Measurements from ENCODE around the gene LRP5.
A peak's percentile ranks its signal among the peaks of the same experiment; 100 is the strongest.
"Not testable (repeated sequence)": the region's sequence is repeated elsewhere in the genome, so short reads cannot be mapped to it uniquely, and the experiment has no call there.

The LRP5 gene

DNA sequence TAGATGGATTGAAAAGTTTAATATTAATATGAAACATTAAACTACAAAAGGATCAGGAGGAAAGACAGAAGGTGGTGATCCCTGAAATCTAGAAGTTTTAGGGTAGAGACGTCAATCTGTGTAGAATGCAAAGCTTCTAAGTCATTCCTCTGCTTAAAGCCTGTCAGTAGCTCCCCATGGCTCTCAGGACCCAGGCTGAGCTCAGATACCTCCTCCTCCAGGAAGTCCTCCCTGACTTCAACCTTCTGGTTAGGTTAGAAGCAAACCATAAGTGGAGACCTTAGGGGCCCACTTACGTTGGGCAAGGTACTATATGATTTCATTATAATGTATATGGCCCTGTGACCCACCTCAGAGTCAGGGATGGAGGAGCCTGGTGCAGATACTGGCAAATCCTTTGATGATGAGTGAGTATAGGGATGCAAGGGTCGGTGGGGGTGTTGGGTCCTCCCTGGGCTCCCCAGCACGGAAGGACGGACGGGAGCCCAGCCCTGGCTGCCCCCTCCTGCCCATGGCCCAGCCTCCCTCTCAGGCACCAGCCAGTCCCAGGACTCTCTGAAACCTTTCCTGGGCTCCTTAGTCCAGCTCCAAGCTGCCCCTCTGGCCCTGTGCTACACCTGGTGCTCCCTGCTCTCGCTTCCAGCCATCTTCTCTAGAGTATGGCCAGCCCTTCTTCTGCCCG, 145.0 kb downstream of the LRP5 start:
- Mint-ChIP-seq H3K27ac (no peak overlapping the region), H3K9me3 (no peaks in the 10 kb centered on the region), H3K4me1 (peaks cover 11% of the 10 kb centered on the region), H3K4me3 (no peak overlapping the region), H3K27me3 (no peaks in the 10 kb centered on the region), H3K36me3 (no peaks in the 10 kb centered on the region)
- no peak for ATAC-seq

DNA sequence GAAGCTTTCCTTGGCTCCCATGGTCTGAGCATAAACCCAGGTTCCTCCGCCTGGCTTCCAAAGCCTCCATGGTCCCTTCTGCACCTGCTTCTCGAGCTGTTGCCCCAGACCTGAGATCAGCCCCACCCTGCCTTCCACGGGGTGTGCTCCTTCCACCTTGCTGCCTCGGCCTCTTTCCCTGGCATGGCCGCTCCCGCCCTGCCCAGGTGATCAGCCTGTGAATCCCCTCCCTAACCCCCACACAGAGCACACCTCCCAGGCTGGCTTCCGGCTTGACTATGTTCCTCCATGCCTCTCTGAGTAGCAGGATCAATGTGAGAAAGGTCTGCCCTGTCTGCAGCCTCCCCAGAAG, 145.5 kb downstream of the LRP5 start:
- H3K4me3 Mint-ChIP-seq, result no peak overlapping the region
- H3K27ac Mint-ChIP-seq, result no peak overlapping the region
- no peaks in the 10 kb centered on the region for H3K27me3 Mint-ChIP-seq
- peaks cover 16% of the 10 kb centered on the region for H3K4me1 Mint-ChIP-seq
- peaks cover 5% of the 10 kb centered on the region for H3K36me3 Mint-ChIP-seq
- ATAC-seq, result no peak
- no peaks in the 10 kb centered on the region for H3K9me3 Mint-ChIP-seq

DNA sequence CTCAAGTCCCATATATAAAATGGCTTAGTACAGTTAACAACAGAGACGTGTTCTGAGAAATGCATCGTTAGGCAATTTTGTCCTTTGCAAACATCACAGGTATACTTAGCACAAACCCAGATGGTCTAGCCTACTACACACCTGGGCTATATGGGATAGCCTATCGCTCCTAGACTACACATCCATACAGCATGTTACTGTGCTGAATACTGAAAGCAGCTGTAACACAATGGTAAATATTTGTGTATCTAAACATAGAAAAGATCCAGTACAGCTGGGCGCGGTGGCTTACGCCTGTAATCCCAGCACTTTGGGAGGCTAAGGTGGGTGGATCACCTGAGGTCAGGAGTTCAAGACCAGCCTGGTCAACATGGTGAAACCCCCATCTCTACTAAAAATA, 145.9 kb downstream of the LRP5 start:
- H3K36me3 Mint-ChIP-seq, H3K9me3 Mint-ChIP-seq, H3K27me3 Mint-ChIP-seq, ATAC-seq, H3K27ac Mint-ChIP-seq: not testable (repeated sequence)
- peak overlapping the region; percentile 13 for H3K4me3 Mint-ChIP-seq
- H3K4me1 Mint-ChIP-seq, result peaks cover 21% of the 10 kb centered on the region

GRCh38 chr11:68459886-68460740, 147.7 kb downstream of the LRP5 start:
- Mint-ChIP-seq H3K27ac (peak overlapping the region; percentile 90), H3K36me3 (peaks cover 6% of the 10 kb centered on the region), H3K9me3 (no peaks in the 10 kb centered on the region), H3K4me1 (peaks cover 39% of the 10 kb centered on the region), H3K4me3 (peak overlapping the region; percentile 85), H3K27me3 (no peaks in the 10 kb centered on the region)
- peak; percentile 97 for ATAC-seq

DNA sequence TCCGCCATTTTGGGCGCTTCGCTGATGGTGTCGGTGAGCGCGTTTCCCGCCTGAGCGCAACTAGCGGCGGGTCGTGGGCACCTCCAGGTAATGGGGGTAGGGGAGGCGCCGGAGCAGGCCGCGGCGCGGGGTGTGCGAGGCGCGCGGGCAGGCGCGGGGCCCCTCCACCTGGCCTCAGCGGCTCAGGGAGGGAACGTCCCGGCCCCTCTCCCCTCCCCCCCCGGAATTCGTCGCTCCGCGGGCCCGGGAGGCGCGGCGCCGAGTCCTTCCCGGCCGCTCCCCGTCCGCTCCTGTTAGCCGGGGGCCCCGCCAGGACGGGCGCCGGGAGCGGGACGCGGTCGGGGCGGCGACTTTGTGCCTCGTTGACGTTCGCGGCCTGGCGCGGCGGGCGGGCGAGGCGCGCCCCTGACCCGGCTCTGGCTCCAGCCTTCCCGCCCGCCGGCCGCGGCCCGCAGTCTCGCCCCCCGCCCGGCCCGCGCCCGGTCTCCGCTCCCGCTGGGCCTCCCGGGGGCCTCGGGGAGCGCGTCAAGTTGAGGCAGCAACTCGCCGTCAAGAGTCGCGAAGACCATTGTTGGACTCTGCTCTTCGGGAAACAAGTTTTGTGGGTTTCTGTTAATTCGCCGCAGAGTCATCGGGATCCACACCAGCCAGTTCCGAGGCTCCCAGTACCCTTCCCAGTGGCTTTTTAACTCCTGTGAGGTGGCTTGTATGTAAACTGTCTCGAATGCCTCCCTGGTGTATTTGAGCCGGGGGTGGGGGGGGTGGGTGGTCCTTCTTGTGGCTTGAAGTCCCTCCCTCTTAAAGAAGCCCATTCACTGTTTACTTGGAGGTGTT, 148.6 kb downstream of the LRP5 start, which contains the start of gene PPP6R3:
PPP6R3 (plus strand) TSS at position 12 of the 834 bp plus-strand sequence. CDS start 76,913 bp downstream, outside the sequence.
- no peaks in the 10 kb centered on the region for H3K27me3 Mint-ChIP-seq
- peaks cover 47% of the 10 kb centered on the region for H3K4me1 Mint-ChIP-seq
- no peaks in the 10 kb centered on the region for H3K9me3 Mint-ChIP-seq
- peaks cover 6% of the 10 kb centered on the region for H3K36me3 Mint-ChIP-seq
- peak within 1 kb of the TSS; percentile 90 for H3K4me3 Mint-ChIP-seq
- ATAC-seq, result peak; percentile 58
- H3K27ac Mint-ChIP-seq, result peak within 1 kb of the TSS; percentile 90

- Mint-ChIP-seq H3K36me3 (peaks cover 6% of the 10 kb centered on the region), H3K27ac (peak overlapping the region; percentile 62), H3K4me1 (peaks cover 50% of the 10 kb centered on the region), H3K27me3 (no peaks in the 10 kb centered on the region), H3K4me3 (peak overlapping the region; percentile 90), H3K9me3 (no peaks in the 10 kb centered on the region)
- no peak for ATAC-seq
These were observed 149.2 kb downstream of the LRP5 start for GRCh38 chr11:68461575-68461917.

DNA sequence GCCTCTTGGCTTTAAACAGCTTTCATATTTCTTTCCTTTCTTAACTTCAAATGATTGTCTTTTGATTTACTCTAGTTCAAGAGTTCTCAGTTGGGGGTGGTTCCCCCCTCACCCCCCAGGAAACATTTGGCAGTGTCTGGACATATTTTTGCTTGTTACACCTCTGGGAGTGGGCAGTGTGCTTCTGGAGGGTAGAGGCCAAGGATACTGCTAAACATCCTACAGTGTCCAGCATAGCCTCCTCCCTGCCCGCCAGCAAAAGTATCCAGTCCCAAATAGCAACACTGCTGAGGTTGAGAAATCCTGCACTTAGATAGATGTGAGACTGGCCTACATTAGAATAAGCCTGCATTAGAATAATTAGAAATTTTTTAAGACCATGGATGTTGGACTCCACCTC, 151.3 kb downstream of the LRP5 start:
- H3K9me3 Mint-ChIP-seq, result no peaks in the 10 kb centered on the region
- H3K27ac Mint-ChIP-seq, result no peak overlapping the region
- peaks cover 72% of the 10 kb centered on the region for H3K4me1 Mint-ChIP-seq
- no peaks in the 10 kb centered on the region for H3K27me3 Mint-ChIP-seq
- peak overlapping the region; percentile 45 for H3K4me3 Mint-ChIP-seq
- ATAC-seq, result no peak
- peaks cover 11% of the 10 kb centered on the region for H3K36me3 Mint-ChIP-seq

DNA sequence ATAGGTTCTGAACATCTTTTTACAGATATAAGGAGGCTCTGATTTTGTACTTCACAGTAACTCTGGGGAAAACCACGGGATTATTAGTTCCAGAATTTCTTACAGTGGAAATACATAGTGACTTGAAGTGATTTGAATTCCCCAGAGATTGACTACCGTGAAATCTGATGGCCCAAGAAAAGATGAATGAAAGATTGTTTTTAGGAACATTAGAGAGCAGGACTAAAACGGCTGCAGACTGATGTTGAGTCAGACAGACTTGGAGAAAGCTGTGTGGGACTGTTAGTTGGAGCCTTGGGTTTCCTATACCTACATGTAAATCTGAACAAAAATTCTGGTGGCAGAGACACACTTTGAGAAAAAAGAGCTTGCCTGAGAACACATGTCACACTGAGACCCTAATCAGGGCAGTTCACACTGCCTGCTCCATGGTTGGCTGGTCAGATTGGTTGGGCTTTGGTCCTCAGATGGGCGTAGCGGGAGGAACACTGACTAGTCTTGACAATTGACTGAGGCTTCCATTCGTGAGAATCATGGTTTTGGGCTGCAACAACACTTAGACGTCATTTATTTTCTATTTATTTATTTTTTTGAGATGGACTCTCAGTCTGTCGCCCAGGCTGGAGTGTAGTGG, 154.9 kb downstream of the LRP5 start:
- no peak for ATAC-seq
- Mint-ChIP-seq H3K36me3 (peaks cover 31% of the 10 kb centered on the region), H3K4me3 (no peak overlapping the region), H3K27ac (peak overlapping the region; percentile 32), H3K4me1 (peaks cover 97% of the 10 kb centered on the region), H3K27me3 (no peaks in the 10 kb centered on the region), H3K9me3 (no peaks in the 10 kb centered on the region)

DNA sequence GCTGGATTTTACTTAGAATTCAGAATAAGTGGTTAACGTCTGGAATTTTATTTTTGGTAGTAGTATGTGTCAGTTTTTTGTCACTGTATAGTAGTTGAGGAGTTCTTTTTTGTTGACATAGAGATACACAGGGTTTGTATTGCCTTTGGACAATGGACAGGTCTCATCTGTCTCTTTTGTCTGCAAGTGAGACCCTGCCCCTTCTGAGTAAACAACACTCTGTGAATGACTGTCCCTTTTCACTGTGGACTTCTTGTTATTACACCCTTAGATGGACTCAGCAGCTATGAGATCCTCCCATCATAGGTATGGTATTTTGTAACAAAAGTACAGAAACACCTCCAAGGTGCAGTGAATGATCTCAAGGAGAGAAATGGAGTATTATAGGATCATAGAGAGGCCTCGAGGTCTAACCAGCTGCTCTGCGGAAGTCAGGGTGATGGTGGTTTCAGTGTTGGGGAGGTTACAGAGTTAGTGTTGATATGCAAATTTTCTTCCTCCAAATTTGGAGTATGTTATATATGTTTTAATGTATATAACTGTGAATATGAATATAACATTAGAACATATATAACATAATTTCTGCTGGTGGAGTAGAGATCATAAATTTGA, 155.9 kb downstream of the LRP5 start:
- Mint-ChIP-seq H3K4me3 (peak overlapping the region; percentile 8), H3K27me3 (no peaks in the 10 kb centered on the region), H3K36me3 (peaks cover 26% of the 10 kb centered on the region), H3K9me3 (no peaks in the 10 kb centered on the region), H3K27ac (peak overlapping the region; percentile 18), H3K4me1 (peaks cover 97% of the 10 kb centered on the region)
- ATAC-seq, result peak; percentile 62

- ATAC-seq, result no peak
- Mint-ChIP-seq H3K36me3 (peaks cover 31% of the 10 kb centered on the region), H3K27ac (peak overlapping the region; percentile 58), H3K4me1 (peaks cover 97% of the 10 kb centered on the region), H3K27me3 (no peaks in the 10 kb centered on the region), H3K9me3 (no peaks in the 10 kb centered on the region), H3K4me3 (no peak overlapping the region)
These were observed 156.7 kb downstream of the LRP5 start for GRCh38 chr11:68469122-68469521.

DNA sequence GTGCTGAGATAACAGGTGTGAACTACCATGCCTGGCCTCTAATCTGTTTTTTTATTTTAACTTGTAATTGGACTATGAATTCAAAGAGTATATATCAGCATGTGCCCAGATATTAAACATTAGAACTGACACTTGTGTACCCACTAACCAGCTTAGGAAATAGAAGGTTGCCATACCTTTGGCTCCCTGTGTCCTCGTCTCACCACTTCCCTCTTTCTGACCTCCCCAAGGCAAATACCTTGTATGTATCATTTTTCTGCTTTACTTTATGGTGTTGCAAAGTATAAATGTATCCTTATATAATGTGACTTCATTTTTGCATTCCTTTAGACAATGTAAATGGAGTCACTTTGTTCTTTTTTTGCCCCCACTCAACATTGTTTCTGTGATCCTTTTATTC, 157.3 kb downstream of the LRP5 start:
- H3K9me3 Mint-ChIP-seq, result no peaks in the 10 kb centered on the region
- H3K4me1 Mint-ChIP-seq, result peaks cover 91% of the 10 kb centered on the region
- H3K36me3 Mint-ChIP-seq, result peaks cover 32% of the 10 kb centered on the region
- peak overlapping the region; percentile 58 for H3K27ac Mint-ChIP-seq
- H3K27me3 Mint-ChIP-seq, result no peaks in the 10 kb centered on the region
- peak overlapping the region; percentile 3 for H3K4me3 Mint-ChIP-seq
- no peak for ATAC-seq

DNA sequence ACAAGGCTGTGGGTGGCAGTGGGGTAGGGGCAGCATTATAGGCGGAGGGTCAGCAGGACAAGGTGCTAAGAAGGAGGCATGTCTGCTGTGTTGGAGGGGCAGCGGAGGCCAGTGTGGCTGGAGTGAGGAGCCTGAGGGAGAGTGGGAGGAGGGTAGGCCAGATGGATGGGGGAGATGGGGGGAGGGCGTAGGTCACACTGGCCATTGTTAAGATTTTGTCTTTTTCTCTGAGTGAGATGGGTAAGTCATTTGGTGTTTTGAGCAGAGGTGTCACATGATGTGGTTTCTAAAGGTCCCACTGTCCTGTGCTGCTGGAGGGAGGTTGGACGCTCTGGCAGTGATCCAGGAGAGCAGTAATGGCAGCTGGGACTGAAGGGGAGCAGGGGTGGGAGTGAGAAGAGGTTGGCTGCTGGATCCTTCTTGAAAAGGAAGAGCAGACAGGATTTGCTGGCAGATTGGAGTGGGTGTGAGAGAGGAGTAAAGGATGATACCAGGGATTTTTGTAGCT, 158.0 kb downstream of the LRP5 start:
- Mint-ChIP-seq H3K27ac (peak overlapping the region; percentile 58), H3K4me3 (peak overlapping the region; percentile 6), H3K4me1 (peaks cover 84% of the 10 kb centered on the region), H3K36me3 (peaks cover 36% of the 10 kb centered on the region), H3K9me3 (no peaks in the 10 kb centered on the region), H3K27me3 (no peaks in the 10 kb centered on the region)
- no peak for ATAC-seq

DNA sequence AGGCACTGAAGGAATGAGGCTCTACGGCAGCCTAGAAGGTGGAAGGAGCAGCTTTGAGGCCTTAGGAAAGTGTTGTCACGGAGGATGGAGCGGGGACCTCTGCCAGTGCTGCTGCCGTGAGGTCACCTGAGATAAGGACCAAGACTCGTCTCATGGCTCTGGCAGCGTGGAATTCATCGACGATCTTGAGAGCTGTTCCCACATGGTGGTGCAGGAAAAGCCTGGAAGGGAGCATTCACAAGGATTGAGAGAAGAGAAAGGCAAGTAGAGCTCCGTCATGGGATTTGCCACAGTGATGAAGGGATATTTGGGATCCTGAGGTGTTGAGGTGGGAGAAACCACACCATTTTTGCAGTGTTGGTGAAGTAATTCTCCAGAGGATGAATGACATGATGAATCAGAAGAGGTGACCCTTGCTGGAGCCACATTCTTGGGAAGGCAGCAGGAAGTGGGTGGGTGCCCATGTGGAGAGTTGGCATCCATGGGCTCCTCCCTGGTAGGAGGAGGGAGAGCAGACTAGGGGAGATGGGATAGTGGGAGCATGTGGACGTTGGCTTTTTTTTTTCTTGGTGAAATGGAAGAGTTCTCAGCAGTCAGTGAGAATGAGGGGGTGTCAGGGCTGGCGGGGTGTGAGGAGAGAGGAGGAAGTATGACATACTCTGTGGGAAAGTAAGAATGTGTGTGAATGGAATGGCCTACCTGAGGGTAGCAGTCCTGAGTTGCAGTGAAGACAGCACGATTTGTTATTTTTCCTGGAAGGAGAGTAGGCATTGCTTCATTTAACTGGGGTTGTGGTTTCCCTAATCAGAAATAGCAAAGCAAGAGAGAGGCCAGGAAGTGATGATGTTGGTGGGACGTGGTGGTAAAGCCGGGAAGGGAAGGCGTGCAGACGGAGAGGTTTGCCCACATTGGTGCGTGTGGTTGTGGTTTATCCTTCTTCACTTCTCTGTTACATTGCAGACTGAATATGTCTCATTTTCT, 159.3 kb downstream of the LRP5 start:
- Mint-ChIP-seq H3K36me3 (peaks cover 36% of the 10 kb centered on the region), H3K4me1 (peaks cover 74% of the 10 kb centered on the region), H3K27me3 (no peaks in the 10 kb centered on the region), H3K4me3 (peak overlapping the region; percentile 46), H3K9me3 (no peaks in the 10 kb centered on the region), H3K27ac (peak overlapping the region; percentile 58)
- peak; percentile 73 for ATAC-seq
